ENCODE results near the gene FABP7.

The FABP7 gene

GRCh38 chr6:122798099-122798641 lies 18.7 kb downstream of the FABP7 start:
- H3K36me3 Mint-ChIP-seq (ENCODE audit: low read depth) = no peaks in the 10 kb centered on the region
- H3K27me3 Mint-ChIP-seq = peaks cover 8% of the 10 kb centered on the region
- peaks cover 6% of the 10 kb centered on the region for H3K4me1 Mint-ChIP-seq (ENCODE audit: low read depth)
- peak overlapping the region; percentile 28 for H3K27ac Mint-ChIP-seq
- no peaks in the 10 kb centered on the region for H3K9me3 Mint-ChIP-seq
- no peak overlapping the region for H3K4me3 Mint-ChIP-seq

GRCh38 chr6:122799140-122799745 lies 19.7 kb downstream of the FABP7 start:
- no peak overlapping the region for H3K4me3 Mint-ChIP-seq
- H3K9me3 Mint-ChIP-seq = no peaks in the 10 kb centered on the region

GRCh38 chr6:122799916-122800686 lies 20.6 kb downstream of the FABP7 start:
- Mint-ChIP-seq H3K27ac (no peak overlapping the region), H3K9me3 (no peaks in the 10 kb centered on the region), H3K4me1 (ENCODE audit: low read depth) (peaks cover 6% of the 10 kb centered on the region), H3K36me3 (ENCODE audit: low read depth) (no peaks in the 10 kb centered on the region), H3K27me3 (peaks cover 7% of the 10 kb centered on the region), H3K4me3 (no peak overlapping the region)

More at GRCh38 chr6:122799140-122799745, 19.7 kb downstream of the FABP7 start:
- H3K36me3 Mint-ChIP-seq (ENCODE audit: low read depth) = no peaks in the 10 kb centered on the region
- H3K27ac Mint-ChIP-seq = no peak overlapping the region
- peaks cover 6% of the 10 kb centered on the region for H3K4me1 Mint-ChIP-seq (ENCODE audit: low read depth)
- H3K27me3 Mint-ChIP-seq = peaks cover 7% of the 10 kb centered on the region

GRCh38 chr6:122800906-122801305 lies 21.4 kb downstream of the FABP7 start:
- Mint-ChIP-seq H3K27me3 (peaks cover 3% of the 10 kb centered on the region), H3K4me1 (ENCODE audit: low read depth) (peaks cover 6% of the 10 kb centered on the region), H3K9me3 (no peaks in the 10 kb centered on the region), H3K4me3 (no peak overlapping the region), H3K27ac (no peak overlapping the region), H3K36me3 (ENCODE audit: low read depth) (no peaks in the 10 kb centered on the region)

GRCh38 chr6:122801397-122801796 lies 21.9 kb downstream of the FABP7 start:
- Mint-ChIP-seq H3K27ac (no peak overlapping the region), H3K4me1 (ENCODE audit: low read depth) (peaks cover 6% of the 10 kb centered on the region), H3K27me3 (peaks cover 3% of the 10 kb centered on the region), H3K9me3 (no peaks in the 10 kb centered on the region), H3K4me3 (no peak overlapping the region), H3K36me3 (ENCODE audit: low read depth) (no peaks in the 10 kb centered on the region)

GRCh38 chr6:122803171-122803661 lies 23.7 kb downstream of the FABP7 start:
- Mint-ChIP-seq H3K4me3 (no peak overlapping the region), H3K9me3 (no peaks in the 10 kb centered on the region), H3K27ac (no peak overlapping the region)

GRCh38 chr6:122804962-122805485 lies 25.5 kb downstream of the FABP7 start:
- H3K9me3 Mint-ChIP-seq = no peaks in the 10 kb centered on the region
- H3K27ac Mint-ChIP-seq = no peak overlapping the region
- H3K4me1 Mint-ChIP-seq (ENCODE audit: low read depth) = no peaks in the 10 kb centered on the region
- peaks cover 3% of the 10 kb centered on the region for H3K27me3 Mint-ChIP-seq
- no peak overlapping the region for H3K4me3 Mint-ChIP-seq
- no peaks in the 10 kb centered on the region for H3K36me3 Mint-ChIP-seq (ENCODE audit: low read depth)

More at GRCh38 chr6:122803171-122803661, 23.7 kb downstream of the FABP7 start:
- H3K36me3 Mint-ChIP-seq (ENCODE audit: low read depth) = no peaks in the 10 kb centered on the region
- peaks cover 3% of the 10 kb centered on the region for H3K27me3 Mint-ChIP-seq
- no peaks in the 10 kb centered on the region for H3K4me1 Mint-ChIP-seq (ENCODE audit: low read depth)

GRCh38 chr6:122806291-122806690 lies 26.8 kb downstream of the FABP7 start:
- Mint-ChIP-seq H3K9me3 (no peaks in the 10 kb centered on the region), H3K27me3 (peaks cover 3% of the 10 kb centered on the region), H3K4me1 (ENCODE audit: low read depth) (no peaks in the 10 kb centered on the region), H3K27ac (no peak overlapping the region), H3K36me3 (ENCODE audit: low read depth) (no peaks in the 10 kb centered on the region), H3K4me3 (no peak overlapping the region)

GRCh38 chr6:122808121-122808885 lies 28.8 kb downstream of the FABP7 start:
- Mint-ChIP-seq H3K4me1 (ENCODE audit: low read depth) (no peaks in the 10 kb centered on the region), H3K9me3 (no peaks in the 10 kb centered on the region), H3K27me3 (peaks cover 3% of the 10 kb centered on the region), H3K36me3 (ENCODE audit: low read depth) (no peaks in the 10 kb centered on the region), H3K27ac (no peak overlapping the region), H3K4me3 (no peak overlapping the region)

GRCh38 chr6:122809001-122809400 lies 29.5 kb downstream of the FABP7 start:
- no peaks in the 10 kb centered on the region for H3K4me1 Mint-ChIP-seq (ENCODE audit: low read depth)

GRCh38 chr6:122809691-122810090 lies 30.2 kb downstream of the FABP7 start:
- H3K4me1 Mint-ChIP-seq (ENCODE audit: low read depth) = no peaks in the 10 kb centered on the region
- H3K4me3 Mint-ChIP-seq = no peak overlapping the region
- H3K27ac Mint-ChIP-seq = no peak overlapping the region
- H3K27me3 Mint-ChIP-seq = no peaks in the 10 kb centered on the region
- no peaks in the 10 kb centered on the region for H3K9me3 Mint-ChIP-seq
- H3K36me3 Mint-ChIP-seq (ENCODE audit: low read depth) = no peaks in the 10 kb centered on the region

More at GRCh38 chr6:122809001-122809400, 29.5 kb downstream of the FABP7 start:
- H3K27me3 Mint-ChIP-seq = no peaks in the 10 kb centered on the region
- H3K27ac Mint-ChIP-seq = no peak overlapping the region
- no peak overlapping the region for H3K4me3 Mint-ChIP-seq
- no peaks in the 10 kb centered on the region for H3K9me3 Mint-ChIP-seq
- no peaks in the 10 kb centered on the region for H3K36me3 Mint-ChIP-seq (ENCODE audit: low read depth)

GRCh38 chr6:122810189-122810588 lies 30.7 kb downstream of the FABP7 start:
- H3K4me3 Mint-ChIP-seq = no peak overlapping the region
- H3K4me1 Mint-ChIP-seq (ENCODE audit: low read depth) = no peaks in the 10 kb centered on the region
- no peaks in the 10 kb centered on the region for H3K9me3 Mint-ChIP-seq
- H3K27me3 Mint-ChIP-seq = no peaks in the 10 kb centered on the region
- H3K27ac Mint-ChIP-seq = no peak overlapping the region
- no peaks in the 10 kb centered on the region for H3K36me3 Mint-ChIP-seq (ENCODE audit: low read depth)

GRCh38 chr6:122817358-122817757 lies 37.8 kb downstream of the FABP7 start:
- H3K9me3 Mint-ChIP-seq = no peaks in the 10 kb centered on the region
- no peak overlapping the region for H3K27ac Mint-ChIP-seq
- no peak overlapping the region for H3K4me3 Mint-ChIP-seq
- H3K36me3 Mint-ChIP-seq (ENCODE audit: low read depth) = no peaks in the 10 kb centered on the region
- no peaks in the 10 kb centered on the region for H3K27me3 Mint-ChIP-seq
- no peaks in the 10 kb centered on the region for H3K4me1 Mint-ChIP-seq (ENCODE audit: low read depth)

GRCh38 chr6:122817766-122818165 lies 38.2 kb downstream of the FABP7 start:
- Mint-ChIP-seq H3K27ac (no peak overlapping the region), H3K9me3 (no peaks in the 10 kb centered on the region), H3K4me1 (ENCODE audit: low read depth) (no peaks in the 10 kb centered on the region), H3K27me3 (no peaks in the 10 kb centered on the region), H3K36me3 (ENCODE audit: low read depth) (no peaks in the 10 kb centered on the region), H3K4me3 (no peak overlapping the region)
